ENCODE measurements around the gene RAI1.

Gene RAI1

DNA sequence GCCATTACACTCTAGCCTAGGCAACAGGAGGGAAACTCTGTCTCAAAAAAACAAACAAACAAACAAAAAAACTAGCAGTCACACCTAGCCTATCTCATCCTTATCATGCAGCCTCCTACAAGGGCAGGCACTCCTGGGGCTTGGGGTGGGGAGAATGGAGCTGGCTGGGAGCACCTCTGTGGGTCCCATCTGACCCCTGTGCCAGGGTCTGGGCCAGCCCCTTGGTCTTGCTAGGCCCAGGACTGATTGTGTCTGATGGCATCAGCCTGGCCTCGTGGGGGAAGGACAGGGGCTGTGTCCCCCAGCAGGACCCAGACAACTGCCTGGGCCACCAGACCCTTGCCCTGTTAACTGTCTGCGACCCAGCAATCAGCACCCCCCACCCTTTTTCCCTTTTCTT lies 105.7 kb downstream of the RAI1 start:
- TF ChIP-seq, protein P1, sequence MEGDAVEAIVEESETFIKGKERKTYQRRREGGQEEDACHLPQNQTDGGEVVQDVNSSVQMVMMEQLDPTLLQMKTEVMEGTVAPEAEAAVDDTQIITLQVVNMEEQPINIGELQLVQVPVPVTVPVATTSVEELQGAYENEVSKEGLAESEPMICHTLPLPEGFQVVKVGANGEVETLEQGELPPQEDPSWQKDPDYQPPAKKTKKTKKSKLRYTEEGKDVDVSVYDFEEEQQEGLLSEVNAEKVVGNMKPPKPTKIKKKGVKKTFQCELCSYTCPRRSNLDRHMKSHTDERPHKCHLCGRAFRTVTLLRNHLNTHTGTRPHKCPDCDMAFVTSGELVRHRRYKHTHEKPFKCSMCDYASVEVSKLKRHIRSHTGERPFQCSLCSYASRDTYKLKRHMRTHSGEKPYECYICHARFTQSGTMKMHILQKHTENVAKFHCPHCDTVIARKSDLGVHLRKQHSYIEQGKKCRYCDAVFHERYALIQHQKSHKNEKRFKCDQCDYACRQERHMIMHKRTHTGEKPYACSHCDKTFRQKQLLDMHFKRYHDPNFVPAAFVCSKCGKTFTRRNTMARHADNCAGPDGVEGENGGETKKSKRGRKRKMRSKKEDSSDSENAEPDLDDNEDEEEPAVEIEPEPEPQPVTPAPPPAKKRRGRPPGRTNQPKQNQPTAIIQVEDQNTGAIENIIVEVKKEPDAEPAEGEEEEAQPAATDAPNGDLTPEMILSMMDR (IDR thresholded peaks at IDR 0.05; ENCODE audit: borderline replicate concordance, insufficient read depth, low read depth, low read length) = no peak
- H3K4me3 ChIP-seq (ENCODE audit: low read depth, low read length) = no peak overlapping the region

DNA sequence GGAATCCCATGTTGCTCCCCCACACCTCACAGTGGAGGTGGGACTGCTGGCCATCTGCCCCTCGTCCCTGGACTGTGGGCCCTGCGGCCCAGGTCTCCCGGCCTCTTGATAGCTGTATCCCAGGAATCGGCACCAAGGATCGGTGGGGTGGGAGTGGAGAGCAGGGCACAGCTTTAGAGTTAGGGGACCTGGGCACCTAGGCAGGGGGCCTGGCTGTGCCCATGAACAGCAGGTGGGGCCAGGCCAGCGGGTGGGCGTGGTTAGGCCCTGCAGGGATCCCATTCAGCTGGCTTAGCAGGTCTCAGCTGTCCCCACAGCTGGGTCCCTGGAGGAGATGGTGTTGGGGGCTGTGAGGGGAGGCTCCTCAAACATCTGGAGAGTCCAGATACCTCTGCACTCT lies 106.3 kb downstream of the RAI1 start:
- no peak overlapping the region for H3K4me3 ChIP-seq (ENCODE audit: low read depth, low read length)
- TF ChIP-seq, protein P1 (IDR thresholded peaks at IDR 0.05; ENCODE audit: borderline replicate concordance, insufficient read depth, low read depth, low read length) = no peak

DNA sequence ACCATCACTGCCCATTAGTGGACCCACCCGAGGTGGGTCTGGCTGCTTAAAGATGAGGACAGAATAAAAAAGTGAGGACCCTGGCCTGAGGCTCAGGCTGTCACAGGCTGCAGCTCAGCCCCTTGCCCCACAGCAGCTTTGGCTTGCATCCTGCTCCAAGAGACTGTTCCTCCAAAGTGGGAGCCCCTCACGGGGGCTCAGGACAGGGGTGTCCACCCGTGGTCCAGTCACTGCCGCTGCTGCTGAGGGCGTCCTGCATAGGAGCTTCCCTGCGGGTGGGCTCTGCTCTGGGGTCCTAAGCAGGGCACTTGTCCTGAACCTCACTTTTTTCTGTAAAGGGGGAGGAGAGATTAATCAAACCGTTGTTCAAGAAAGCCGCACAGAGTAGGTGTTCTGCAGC lies 107.7 kb downstream of the RAI1 start:
- no peak overlapping the region for H3K4me3 ChIP-seq (ENCODE audit: low read depth, low read length)
- TF ChIP-seq, protein P1 (IDR thresholded peaks at IDR 0.05; ENCODE audit: borderline replicate concordance, insufficient read depth, low read depth, low read length) = no peak

DNA sequence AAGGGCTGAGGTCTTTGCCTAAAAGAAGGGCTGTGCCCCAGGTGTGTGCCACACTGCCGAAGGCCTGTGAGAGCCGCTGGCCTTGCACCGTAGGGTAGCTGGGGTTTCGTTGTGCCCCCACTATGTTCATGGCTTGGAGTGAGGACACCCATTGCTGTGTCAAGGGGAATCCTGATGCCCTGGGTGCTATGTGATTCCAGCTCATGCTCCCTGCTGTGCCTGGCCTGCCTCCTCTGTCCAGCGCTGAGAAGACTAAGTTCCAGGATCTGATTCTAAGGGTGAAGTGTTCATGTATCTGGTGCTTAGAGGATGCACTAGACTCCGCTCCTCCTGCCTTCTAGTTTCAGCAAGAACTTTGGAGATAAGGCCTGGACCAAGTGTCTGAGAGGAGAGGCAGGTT lies 108.2 kb downstream of the RAI1 start:
- TF ChIP-seq, protein P1 (IDR thresholded peaks at IDR 0.05; ENCODE audit: borderline replicate concordance, insufficient read depth, low read depth, low read length) = no peak
- no peak overlapping the region for H3K4me3 ChIP-seq (ENCODE audit: low read depth, low read length)

DNA sequence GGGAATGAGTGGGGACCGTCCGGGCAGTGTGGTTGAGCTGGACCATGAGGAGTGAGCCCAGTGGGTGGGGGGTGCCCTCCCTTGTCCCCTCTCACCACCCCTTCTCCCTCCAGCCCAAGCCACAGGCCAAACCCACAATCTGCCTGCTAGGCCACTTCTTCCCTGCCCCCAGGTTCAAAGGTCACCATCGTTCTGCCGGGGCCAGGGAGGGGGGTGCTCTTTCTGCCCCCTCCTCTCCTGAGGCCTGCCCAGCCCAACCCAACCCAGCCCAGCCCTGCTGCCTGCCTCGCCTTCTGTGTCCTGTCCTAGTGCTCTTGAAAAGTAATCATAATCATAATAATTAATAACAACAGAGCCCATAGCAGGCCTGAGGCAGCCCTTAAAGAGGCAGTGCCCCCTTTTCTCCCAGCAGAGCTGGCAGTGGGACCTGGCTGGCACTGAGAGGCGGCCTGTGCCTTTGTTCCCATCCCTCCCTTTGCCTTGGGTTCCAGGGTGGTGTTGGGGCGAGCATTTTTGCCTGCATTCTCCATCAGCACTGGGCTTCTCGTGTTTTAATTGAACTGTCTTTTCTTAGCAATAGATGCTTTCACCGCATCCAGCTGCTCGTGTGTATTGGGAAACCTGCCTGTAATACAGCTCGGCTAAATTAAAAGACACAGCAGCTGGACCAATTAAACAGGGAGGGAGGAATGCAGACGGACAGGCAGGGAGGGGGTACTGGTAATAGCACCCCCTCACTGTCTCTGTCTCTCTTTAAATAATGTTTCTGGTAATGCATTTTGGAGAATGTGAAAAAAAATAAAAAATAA lies 108.8 kb downstream of the RAI1 start:
- TF ChIP-seq, protein P1 (IDR thresholded peaks at IDR 0.05; ENCODE audit: borderline replicate concordance, insufficient read depth, low read depth, low read length) = no peak
- H3K4me3 ChIP-seq (ENCODE audit: low read depth, low read length) = no peak overlapping the region

DNA sequence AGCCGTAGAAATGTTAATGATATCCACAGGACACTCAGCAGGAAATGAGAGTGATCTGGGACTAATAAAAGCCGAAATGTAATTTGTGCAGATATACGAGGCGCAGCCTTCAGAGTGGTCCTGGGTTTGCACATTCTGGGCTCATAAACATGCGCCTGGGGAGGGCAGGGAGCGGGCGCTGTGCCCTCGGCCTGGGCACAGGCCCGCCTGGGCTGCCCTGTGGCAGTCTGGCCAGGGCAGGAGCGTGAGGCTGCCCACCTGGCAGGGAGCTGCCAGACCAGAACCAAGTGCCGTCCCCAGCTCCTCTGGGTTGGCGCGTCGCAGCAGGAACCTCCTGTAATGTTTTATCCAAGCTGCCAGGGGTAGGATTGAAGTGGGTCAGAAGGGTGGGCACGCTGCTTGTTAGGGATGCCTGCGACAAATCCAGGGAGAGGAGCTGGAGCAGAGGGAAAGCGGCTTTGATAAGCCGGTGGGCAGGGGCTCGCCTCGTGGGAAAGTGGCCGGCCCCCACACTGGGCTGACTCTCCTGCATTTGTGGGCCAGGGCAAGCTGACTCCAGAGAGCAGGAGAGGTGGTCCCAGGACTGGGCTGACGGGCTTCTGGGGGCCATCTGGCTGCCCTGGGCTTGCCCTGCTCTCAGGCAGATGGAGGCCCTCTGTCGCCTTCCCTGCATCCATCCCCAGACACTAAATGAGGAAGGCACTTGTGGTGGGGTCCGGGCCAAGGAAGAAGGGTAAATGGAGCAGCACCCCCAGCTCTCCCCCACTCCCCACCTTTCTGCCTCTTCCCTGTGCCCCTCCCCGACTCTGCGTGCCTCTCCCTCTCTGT lies 109.6 kb downstream of the RAI1 start:
- TF ChIP-seq, protein P1 (IDR thresholded peaks at IDR 0.05; ENCODE audit: borderline replicate concordance, insufficient read depth, low read depth, low read length) = no peak

More for the DNA sequence above, 109.6 kb downstream of the RAI1 start:
- H3K4me3 ChIP-seq (ENCODE audit: low read depth, low read length) = no peak overlapping the region

All from GM12875 (cell line).